SK-N-SH treated with all-trans-retinoic acid at 6 μM for 48 hours (cell line): Measurements from ENCODE around the gene CTNNAL1.

Experiments
- CREB5 ChIP-seq: fragments of 250-450 bp; sonication (Bioruptor Pico); IDR thresholded peaks from 2 replicates; pipeline ENCODE4 v1.5.1; 2020; ENCODE audit warnings: low read depth, mild to moderate bottlenecking, moderate library complexity
- GLIS3 ChIP-seq: fragments of 250-450 bp; sonication (Bioruptor Pico); IDR thresholded peaks from 2 replicates; pipeline ENCODE4 v1.5.0; 2020; ENCODE audit warnings: mild to moderate bottlenecking, moderate library complexity
- PATZ1 ChIP-seq: fragments of 250-450 bp; sonication (Bioruptor Pico); IDR thresholded peaks from 2 replicates; pipeline ENCODE4 v1.8.0; 2020; ENCODE audit warnings: mild to moderate bottlenecking, moderate library complexity, borderline replicate concordance
- RARB ChIP-seq: fragments of 250-450 bp; sonication (Bioruptor Pico); IDR thresholded peaks from 2 replicates; pipeline ENCODE4 v1.8.0; 2021; ENCODE audit warnings: mild to moderate bottlenecking, moderate library complexity
- SNAI2 ChIP-seq: fragments of 250-450 bp; sonication (Bioruptor Pico); IDR thresholded peaks from 2 replicates; pipeline ENCODE4 v1.5.0; 2020; ENCODE audit warnings: mild to moderate bottlenecking, moderate library complexity
- ZFP3 ChIP-seq: fragments of 250-450 bp; sonication (Bioruptor Pico); IDR thresholded peaks from 2 replicates; pipeline ENCODE4 v1.5.0; 2020; ENCODE audit warnings: mild to moderate bottlenecking, moderate library complexity
- ZNF70 ChIP-seq: fragments of 450-650 bp; formaldehyde crosslinking; IDR thresholded peaks from 2 replicates; pipeline ENCODE4 v1.5.0; 2020; ENCODE audit warnings: mild to moderate bottlenecking, moderate library complexity
- ZNF8 ChIP-seq: fragments of 450-650 bp; formaldehyde crosslinking; IDR thresholded peaks from 2 replicates; pipeline ENCODE4 v1.5.0; 2020; ENCODE audit warnings: mild to moderate bottlenecking, moderate library complexity
- TF ChIP-seq, protein P1 (sequence below): fragments of 250-450 bp; sonication (Bioruptor Pico); IDR thresholded peaks from 2 replicates; pipeline ENCODE4 v1.5.0; 2020; ENCODE audit warnings: mild to moderate bottlenecking, moderate library complexity

- TF ChIP-seq CREB5 (CRISPR knock-in tag) (no peak), ZNF70 (CRISPR knock-in tag) (no peak), ZFP3 (CRISPR knock-in tag) (no peak), GLIS3 (CRISPR knock-in tag) (no peak), SNAI2 (no peak), ZNF8 (CRISPR knock-in tag) (no peak), PATZ1 (no peak), RARB (CRISPR knock-in tag) (no peak)
- TF ChIP-seq, protein P1, sequence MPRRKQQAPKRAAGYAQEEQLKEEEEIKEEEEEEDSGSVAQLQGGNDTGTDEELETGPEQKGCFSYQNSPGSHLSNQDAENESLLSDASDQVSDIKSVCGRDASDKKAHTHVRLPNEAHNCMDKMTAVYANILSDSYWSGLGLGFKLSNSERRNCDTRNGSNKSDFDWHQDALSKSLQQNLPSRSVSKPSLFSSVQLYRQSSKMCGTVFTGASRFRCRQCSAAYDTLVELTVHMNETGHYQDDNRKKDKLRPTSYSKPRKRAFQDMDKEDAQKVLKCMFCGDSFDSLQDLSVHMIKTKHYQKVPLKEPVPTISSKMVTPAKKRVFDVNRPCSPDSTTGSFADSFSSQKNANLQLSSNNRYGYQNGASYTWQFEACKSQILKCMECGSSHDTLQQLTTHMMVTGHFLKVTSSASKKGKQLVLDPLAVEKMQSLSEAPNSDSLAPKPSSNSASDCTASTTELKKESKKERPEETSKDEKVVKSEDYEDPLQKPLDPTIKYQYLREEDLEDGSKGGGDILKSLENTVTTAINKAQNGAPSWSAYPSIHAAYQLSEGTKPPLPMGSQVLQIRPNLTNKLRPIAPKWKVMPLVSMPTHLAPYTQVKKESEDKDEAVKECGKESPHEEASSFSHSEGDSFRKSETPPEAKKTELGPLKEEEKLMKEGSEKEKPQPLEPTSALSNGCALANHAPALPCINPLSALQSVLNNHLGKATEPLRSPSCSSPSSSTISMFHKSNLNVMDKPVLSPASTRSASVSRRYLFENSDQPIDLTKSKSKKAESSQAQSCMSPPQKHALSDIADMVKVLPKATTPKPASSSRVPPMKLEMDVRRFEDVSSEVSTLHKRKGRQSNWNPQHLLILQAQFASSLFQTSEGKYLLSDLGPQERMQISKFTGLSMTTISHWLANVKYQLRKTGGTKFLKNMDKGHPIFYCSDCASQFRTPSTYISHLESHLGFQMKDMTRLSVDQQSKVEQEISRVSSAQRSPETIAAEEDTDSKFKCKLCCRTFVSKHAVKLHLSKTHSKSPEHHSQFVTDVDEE (CRISPR knock-in tag), result no peak
Observed at GRCh38 chr9:109048822-109049221, 35.5 kb upstream of the CTNNAL1 start.
